ENCODE measurements around the gene AGAP5. TPM values are rescaled to one million over a fixed set of nuclear protein-coding genes. Genes with fewer than 3 reads are reported as not detected.
A peak's percentile ranks its signal among the peaks of the same experiment; 100 is the strongest.

The AGAP5 gene
- total RNA-seq, 1 donor from 2014 or later, result 2.7 TPM

- peak; percentile 22 for ATAC-seq
Measured at GRCh38 chr10:73653701-73654100, 44.2 kb downstream of the AGAP5 start.

DNA sequence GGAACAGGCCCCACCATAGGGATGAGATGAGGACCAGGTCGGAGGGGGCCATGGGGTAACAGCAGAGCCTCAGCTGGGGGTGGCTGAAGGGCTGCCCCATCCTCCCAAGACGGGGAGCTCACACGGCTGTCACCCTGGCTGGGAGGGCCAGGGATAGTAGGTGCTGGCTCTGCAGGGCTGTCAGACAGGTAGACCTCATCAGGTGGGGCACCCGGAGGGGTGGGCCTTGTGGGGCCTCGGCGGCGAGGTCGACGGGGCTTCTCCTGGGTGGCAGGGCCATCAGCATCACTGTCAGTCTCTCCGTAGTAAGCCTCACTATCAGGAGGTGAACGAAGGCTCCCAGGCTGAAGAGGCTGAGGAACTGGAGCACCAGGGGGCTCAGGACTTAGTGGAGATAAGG lies 44.7 kb downstream of the AGAP5 start:
- ATAC-seq, result no peak

DNA sequence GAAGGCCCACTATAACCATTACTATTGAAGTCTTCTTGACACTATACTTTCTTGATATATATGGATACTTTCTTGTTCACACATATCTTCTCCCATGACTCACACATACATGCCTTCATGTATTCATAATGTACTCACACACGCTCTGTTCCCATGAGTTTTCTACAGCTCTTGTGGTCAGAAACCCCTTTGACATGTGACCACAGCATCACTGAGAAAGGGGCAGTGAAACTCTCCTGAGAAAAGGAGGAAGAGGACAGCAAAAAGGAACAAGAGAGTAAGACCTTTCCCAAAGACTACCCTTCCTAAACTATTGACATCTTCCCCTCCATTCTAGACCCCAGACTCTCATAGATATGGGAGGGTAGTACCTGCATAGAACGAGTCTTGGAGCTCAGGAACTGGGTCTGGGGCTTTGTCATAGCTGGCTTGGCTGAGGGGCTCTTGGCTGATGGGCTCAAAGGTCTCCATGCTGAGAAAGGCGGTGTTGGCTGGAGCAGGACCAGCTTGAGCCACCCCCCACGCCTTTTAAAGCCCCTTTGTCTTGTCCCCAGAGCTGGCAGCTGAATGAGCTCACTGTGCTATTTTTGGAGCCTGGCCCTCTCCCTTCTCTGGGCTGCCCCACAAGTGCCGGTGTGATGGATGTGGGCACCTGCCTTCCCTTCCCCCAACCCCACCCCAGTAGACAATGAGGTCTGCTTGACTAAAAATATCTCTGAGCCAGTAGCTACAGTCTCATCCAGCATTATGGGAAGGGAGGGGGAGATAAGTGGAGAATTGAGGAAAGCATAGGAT lies 47.2 kb downstream of the AGAP5 start:
- no peak for ATAC-seq

GRCh38 chr10:73649876-73650536 lies 47.9 kb downstream of the AGAP5 start:
- ATAC-seq, result no peak

DNA sequence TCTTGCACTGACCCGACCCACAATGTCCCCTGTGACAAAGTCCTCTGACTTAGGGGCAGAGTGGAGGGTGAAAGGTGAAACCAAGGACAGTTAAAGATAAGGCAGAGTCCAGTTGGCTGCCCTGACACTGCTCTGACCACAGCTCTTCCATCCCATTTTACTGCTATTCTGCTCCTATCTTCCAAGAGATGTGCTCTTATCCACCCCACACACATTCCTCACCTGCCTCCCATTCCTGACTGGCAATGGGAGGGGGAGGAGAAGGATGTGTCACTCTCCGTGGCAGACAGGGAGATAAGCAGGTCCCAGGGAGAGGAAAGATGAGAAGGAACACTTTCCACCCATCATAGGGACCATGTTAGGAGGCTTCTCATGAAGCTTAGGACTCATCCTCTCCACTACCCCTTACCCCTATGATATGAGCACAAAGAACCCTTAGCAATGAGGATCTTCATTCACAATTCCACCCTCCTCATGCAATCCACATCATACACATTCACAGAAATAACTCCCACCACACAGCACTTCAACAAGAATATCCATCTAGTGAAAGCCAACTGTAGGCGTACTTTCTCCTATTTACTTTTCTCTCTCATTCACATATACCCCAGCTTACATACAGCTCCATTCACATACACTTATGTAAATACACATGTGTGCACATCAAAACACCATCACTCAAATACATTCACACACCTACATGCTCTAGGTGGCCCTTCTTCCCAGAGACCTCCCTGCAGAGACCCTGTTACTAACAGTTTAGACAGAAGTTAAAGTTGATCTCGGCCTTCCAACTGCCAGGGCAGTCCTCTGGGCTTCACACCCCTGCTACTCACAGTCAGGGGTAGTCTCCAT lies 48.7 kb downstream of the AGAP5 start:
- ATAC-seq, result no peak

DNA sequence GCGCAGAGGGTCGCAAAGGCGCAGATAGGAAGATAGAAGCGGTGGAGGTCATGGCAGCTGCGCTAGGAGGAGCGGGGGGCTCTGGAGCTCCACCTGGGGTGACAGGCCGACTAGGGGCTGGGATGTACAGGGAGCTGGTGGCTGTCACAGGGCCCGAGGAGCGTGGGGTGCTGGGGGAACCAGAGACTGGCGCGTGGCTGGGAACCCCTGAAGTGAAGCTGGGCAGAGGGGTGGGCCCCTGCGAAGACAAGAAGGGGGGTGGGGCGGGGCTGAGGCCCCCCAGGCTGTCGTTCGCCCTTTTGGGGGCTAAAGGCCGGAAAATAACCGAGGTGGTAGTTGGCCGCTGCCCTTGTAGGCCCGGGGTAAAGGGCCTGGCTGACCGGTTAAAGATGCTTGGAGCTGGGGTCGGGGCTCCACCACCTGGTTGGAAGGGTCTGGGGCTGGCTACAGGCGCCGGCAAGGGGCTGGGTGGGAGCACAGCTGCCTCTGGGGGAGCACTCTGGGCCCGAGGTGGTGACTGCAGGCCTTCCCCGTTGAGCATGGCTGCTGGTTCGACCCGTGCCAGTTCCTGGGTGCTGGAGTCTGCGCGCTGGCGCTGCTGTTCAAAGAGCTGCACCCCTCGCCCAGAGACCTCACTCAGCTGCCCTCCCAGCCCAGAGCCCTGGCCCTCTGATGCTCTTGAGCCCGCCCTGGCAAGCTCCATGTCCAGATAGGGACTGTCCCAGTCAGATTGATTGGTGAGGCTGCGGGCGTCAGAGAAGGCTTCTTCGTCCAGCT lies 49.8 kb downstream of the AGAP5 start:
- ATAC-seq, result peak; percentile 21

DNA sequence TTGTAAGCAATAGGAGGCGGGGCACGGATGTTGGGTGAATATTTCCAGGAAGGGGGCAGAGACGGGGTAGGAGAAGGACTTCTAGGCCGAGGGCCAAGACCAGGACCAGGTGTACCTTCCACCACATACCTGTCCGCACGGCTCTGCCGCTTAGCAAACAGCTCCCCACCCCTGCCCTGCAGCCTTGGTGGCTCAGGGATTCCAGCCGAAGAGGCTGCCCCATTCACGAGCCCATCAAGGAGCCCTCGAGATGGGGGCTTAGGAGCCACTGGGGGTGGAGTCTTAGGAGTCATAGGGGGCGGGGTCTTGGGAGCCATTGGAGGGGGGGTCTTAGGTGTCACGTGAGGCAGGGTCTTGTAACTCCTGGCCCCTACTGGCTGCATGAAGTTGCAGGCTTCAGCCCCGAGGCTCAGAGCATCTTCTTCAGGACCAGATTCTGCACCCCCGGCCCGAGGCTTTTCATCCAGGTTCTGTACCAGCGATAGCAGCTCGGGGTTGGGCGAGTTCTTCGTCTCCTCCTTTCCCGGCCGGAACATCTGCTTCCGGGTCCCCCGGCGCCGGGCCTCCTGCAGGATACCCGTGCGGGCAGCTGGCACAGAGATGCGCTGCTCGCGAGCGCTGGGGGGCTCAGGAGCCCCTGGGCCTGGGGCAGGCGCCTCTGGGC lies 50.6 kb downstream of the AGAP5 start:
- peak; percentile 44 for ATAC-seq

DNA sequence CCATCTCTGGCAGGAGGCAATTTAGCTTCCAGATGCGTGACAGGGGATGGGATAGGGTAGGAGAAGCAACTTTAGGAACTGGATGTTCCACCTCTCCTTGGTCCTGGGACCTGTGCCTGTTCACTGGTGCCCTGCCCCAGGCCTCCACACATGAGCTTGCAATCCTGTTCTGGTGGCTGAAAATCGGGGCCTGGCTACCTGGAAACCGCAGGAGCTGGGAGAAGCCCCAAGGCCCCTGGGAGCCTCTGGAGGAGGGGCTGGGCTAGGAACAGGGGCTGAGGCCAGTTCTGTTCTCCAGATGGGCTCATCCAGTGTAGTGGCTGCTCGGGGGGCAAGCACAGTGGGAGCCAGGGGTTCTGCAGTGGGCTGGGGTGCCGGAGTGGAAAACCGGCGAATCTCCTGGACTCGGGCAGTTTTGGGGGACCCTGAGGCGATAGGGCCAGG lies 51.3 kb downstream of the AGAP5 start:
- ATAC-seq, result no peak

GRCh38 chr10:73645251-73645650 lies 52.7 kb downstream of the AGAP5 start:
- ATAC-seq, result no peak

DNA sequence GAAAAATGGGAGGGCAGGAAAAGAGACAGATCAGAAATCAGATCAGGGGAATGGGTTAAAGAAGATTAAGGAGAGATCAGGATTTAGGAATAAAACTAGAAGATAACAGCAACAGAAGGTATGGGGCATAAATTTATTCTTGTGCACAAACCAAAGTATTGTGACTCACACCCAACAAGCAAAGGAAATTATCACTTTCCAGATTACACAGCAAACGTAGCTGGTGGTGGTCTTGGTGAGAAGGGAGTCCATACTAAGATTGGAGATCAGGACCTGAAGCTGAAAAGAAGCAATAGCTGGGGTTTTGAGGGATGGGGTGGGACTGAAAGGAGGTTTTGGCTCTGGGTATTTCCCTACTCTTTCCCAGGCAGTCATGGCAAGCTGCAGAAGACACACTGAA lies 53.1 kb downstream of the AGAP5 start:
- ATAC-seq, result no peak

DNA sequence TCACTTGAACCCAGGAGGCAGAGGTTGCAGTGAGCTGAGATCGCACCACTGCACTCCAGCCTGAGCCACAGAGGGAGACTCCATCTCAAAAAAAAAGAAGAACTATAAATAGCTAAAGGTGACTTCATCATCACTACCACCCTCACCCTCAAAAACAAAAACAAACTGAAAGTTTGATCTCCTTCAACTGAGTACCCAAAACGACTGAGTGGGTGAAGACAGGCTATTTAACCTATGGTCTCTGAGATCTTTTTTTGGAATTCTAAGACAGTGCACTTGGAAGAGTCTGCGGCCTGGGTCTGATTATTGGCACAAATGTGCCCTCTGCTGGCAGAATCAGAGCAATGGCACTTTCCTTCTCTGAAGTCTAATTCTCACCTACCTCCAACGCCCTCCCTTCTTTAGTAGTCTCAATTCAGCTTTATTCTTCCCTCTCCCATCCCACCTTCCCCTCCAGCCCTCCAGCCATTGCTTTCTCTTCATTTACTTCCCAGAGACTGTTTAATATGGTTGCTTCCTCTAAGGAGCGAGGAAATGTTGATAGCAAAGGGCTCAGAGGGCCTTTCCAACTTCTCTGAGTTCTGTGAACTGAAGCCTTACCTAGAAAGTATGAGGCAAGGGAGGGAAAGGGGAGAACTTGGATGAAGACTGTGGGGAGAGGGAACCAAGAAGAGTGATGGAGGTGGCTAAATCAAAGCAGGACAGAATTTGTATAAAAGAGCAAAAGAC lies 53.7 kb downstream of the AGAP5 start:
- peak; percentile 74 for ATAC-seq

DNA sequence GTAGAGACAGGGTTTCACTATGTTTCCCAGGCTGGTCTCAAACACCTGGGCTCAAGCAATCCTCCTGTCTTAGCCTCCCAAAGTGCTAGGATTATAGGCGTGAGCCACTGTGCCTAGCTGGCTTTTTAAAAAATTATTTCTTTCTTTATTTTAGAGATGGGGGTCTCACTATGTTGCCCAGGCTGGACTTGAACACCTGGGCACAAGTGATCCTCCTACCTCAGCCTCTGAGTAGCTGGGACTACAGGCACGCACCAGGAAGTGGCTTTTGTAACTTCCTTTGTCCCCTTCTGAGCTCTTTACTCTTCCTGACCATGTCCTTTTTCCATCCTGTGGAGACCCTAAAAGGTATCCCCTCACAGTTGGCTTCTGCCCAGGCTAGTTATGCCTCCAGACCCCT lies 54.5 kb downstream of the AGAP5 start:
- ATAC-seq, result no peak

GRCh38 chr10:73641328-73642060 lies 56.4 kb downstream of the AGAP5 start, which contains the start of gene MYOZ1:
TSS of gene MYOZ1 (minus strand) at chr10:73641474. CDS start at chr10:73640017, 1,457 bp downstream.
- no peak for ATAC-seq

DNA sequence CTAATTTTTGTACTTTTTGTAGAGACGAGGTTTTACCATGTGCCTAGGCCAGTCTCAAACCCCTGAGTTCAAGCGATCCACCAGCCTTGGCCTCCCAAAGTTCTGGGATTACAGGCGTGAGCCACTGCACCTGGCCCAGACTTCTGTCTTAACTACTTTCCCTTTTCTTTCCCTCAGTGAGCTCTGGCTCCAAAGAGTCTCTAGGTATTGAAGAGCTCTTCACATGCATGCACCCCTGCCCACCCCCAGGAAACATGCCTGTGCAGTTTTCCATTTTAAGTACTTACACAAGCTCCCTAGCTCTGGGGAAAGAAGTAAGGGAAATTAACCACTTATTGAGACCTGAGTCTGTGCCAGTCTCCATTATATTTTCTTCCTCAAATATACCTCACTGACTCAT lies 58.6 kb downstream of the AGAP5 start:
- no peak for ATAC-seq

GRCh38 chr10:73635781-73636180 lies 62.1 kb downstream of the AGAP5 start:
- no peak for ATAC-seq

DNA sequence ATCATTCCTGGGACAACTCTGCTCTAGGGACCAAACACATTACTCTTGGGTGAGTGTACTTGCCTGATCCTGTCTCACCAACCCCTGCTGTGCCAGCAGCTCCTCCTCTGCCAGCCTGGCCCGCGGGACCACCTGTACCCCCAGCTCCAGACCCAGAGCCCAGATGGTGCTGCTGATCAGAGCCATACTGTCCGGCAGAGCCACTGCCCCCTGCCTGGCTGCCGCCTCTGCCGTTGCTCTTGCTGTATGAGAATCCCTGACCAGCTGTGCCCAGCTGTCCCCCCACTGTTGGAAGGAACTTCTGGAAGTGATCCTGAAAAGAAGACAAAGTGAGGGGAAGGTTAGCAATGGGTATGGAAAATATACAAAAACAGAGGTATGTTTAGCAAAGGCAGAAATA lies 63.5 kb downstream of the AGAP5 start:
- no peak for ATAC-seq

- ATAC-seq, result no peak
Measured at GRCh38 chr10:73629165-73629564, 68.7 kb downstream of the AGAP5 start.

DNA sequence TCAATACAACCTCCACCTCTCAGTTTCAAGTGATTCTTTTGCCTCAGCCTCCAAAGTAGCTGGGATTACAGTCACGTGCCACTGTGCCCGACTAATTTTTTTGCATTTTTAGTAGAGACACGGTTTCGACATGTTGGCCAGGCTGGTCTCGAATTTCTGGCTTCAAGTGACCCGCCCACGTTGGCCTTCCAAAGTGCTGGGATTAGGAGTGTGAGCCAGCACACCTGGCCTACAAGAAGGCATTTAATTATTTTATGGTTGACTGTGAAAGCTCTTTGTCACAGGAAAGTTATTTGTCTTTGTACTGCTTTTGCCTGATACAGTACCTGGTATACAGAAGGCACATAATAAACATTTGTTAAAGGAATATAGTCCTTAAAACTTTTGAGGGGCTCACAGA lies 69.5 kb downstream of the AGAP5 start:
- peak; percentile 25 for ATAC-seq

GRCh38 chr10:73627300-73627699 lies 70.6 kb downstream of the AGAP5 start:
- ATAC-seq, result no peak

Data from esophagus mucosa (tissue), 1 donor.